HEK293T (cell line): ENCODE measurements around the gene MS4A1.

Experiments
- CTCF ChIA-PET: fragments of 350-600 bp; formaldehyde crosslinking; extraction: SDS; loops from one replicate; lab custom pipeline; 2021; ENCODE audit warnings: antibody characterized with exemption, inconsistent platforms; lab: Yijun Ruan, JAX
- POLR2A ChIA-PET: fragments of 350-600 bp; formaldehyde crosslinking; extraction: SDS; loops from one replicate; lab custom pipeline; 2020; ENCODE audit warnings: antibody characterized with exemption, inconsistent platforms; lab: Yijun Ruan, JAX
- DNase-seq: peaks from one replicate; pipeline ENCODE4 v3.0.0; 2012; ENCODE audit warnings: mixed read lengths; ENCODE audit errors: extremely low spot score
- ARNT ChIP-seq: fragments of 450-650 bp; IDR thresholded peaks from 2 replicates; pipeline ENCODE4 v1.6.1; 2017; ENCODE audit warnings: mild to moderate bottlenecking
- BHLHE40 ChIP-seq: fragments of 450-650 bp; IDR thresholded peaks from 2 replicates; pipeline ENCODE4 v1.6.1; 2016; ENCODE audit warnings: mild to moderate bottlenecking, moderate library complexity, borderline replicate concordance
- CTBP1 ChIP-seq: fragments of 450-650 bp; IDR thresholded peaks from 2 replicates; pipeline ENCODE4 v1.6.1; 2016; ENCODE audit warnings: borderline replicate concordance
- ELF4 ChIP-seq: fragments of 450-650 bp; IDR thresholded peaks from 2 replicates; pipeline ENCODE4 v1.6.1; 2017; ENCODE audit warnings: antibody characterized with exemption
- FOXA1 ChIP-seq: fragments of 450-650 bp; IDR thresholded peaks from 2 replicates; pipeline ENCODE4 v1.6.1; 2016; ENCODE audit warnings: mild to moderate bottlenecking
- FOXK2 ChIP-seq: fragments of 450-650 bp; IDR thresholded peaks from 2 replicates; pipeline ENCODE4 v1.6.1; 2016; ENCODE audit warnings: mild to moderate bottlenecking
- FOXM1 ChIP-seq: fragments of 450-650 bp; IDR thresholded peaks from 2 replicates; pipeline ENCODE4 v1.6.1; 2017; ENCODE audit warnings: mild to moderate bottlenecking, borderline replicate concordance
- HDGF ChIP-seq: fragments of 450-650 bp; IDR thresholded peaks from 2 replicates; pipeline ENCODE4 v1.6.1; 2017; ENCODE audit warnings: antibody characterized with exemption, borderline replicate concordance
- L3MBTL2 ChIP-seq: fragments of 450-650 bp; conservative IDR thresholded peaks from 2 replicates; pipeline ENCODE4 v1.6.1; 2016; ENCODE audit warnings: mild to moderate bottlenecking
- LEF1 ChIP-seq: fragments of 450-650 bp; IDR thresholded peaks from 2 replicates; pipeline ENCODE4 v1.6.1; 2017; ENCODE audit warnings: mild to moderate bottlenecking, borderline replicate concordance
- NFRKB ChIP-seq: fragments of 450-650 bp; IDR thresholded peaks from 2 replicates; pipeline ENCODE4 v1.6.1; 2016; ENCODE audit warnings: mild to moderate bottlenecking, moderate library complexity
- SP1 ChIP-seq: fragments of 450-650 bp; IDR thresholded peaks from 2 replicates; pipeline ENCODE4 v1.6.1; 2017
- SUZ12 ChIP-seq: fragments of 450-650 bp; IDR thresholded peaks from 2 replicates; pipeline ENCODE4 v1.6.1; 2016; ENCODE audit warnings: mild to moderate bottlenecking
- TARDBP ChIP-seq: fragments of 450-650 bp; IDR thresholded peaks from 2 replicates; pipeline ENCODE4 v1.6.1; 2016
- ZNF384 ChIP-seq: fragments of 450-650 bp; IDR thresholded peaks from 2 replicates; pipeline ENCODE4 v1.6.1; 2016
- TF ChIP-seq, protein P1 (sequence below): fragments of 450-650 bp; IDR thresholded peaks from 2 replicates; pipeline ENCODE4 v1.6.1; 2016

Gene MS4A1

DNA sequence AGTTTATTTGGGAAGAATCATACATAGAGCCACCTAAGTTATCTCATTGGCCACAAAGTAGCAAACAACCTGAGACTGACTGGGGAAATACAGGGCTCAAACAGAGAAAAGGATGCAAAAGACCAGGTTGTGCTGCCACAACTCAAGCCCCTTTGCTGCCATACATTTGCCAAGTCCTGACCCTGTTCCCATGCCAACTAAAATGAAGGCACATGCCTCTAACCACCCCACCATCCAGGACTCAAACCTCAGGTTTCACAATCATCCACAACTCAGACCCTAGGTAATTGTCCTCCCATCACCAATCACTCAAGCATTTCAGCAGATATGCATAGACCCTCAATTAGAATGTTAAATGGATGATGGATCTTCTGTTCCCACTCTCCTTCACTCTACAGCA lies 1.4 kb upstream of the MS4A1 start:
- ChIA-PET POLR2A (no interaction called here), CTCF (no interaction called here)
- DNase-seq: no peak
- no peak for TF ChIP-seq FOXK2
- no peak for TF ChIP-seq SP1
- no peak for TF ChIP-seq FOXA1
- no peak for TF ChIP-seq ELF4
- TF ChIP-seq CTBP1: no peak
- no peak for TF ChIP-seq HDGF
- TF ChIP-seq L3MBTL2: no peak
- no peak for TF ChIP-seq BHLHE40
- TF ChIP-seq SUZ12: no peak
- no peak for TF ChIP-seq LEF1

DNA sequence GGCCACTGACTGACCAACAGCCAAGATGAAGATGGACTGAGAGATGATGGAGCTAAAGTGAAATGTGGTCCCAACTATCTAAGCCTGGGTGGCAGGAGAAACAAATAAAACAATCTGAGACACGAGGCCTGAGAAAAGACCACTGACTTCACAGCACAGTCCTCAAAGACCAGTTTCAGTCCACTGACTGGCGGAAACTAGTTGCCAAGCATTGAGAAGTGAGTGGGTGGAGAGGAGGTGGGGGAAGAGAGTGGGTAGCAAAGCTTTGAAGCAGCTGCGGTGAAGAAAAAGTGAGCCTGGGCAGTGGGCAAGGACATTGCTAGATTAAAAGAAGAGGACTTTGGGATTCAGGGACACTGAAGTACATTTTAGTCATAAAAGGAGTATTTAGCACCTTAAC lies 1.9 kb downstream of the MS4A1 start:
- ChIA-PET CTCF (no interaction called here), POLR2A (no interaction called here)
- DNase-seq: no peak
- no peak for TF ChIP-seq ZNF384
- TF ChIP-seq, protein P1, sequence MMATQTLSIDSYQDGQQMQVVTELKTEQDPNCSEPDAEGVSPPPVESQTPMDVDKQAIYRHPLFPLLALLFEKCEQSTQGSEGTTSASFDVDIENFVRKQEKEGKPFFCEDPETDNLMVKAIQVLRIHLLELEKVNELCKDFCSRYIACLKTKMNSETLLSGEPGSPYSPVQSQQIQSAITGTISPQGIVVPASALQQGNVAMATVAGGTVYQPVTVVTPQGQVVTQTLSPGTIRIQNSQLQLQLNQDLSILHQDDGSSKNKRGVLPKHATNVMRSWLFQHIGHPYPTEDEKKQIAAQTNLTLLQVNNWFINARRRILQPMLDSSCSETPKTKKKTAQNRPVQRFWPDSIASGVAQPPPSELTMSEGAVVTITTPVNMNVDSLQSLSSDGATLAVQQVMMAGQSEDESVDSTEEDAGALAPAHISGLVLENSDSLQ: no peak

DNA sequence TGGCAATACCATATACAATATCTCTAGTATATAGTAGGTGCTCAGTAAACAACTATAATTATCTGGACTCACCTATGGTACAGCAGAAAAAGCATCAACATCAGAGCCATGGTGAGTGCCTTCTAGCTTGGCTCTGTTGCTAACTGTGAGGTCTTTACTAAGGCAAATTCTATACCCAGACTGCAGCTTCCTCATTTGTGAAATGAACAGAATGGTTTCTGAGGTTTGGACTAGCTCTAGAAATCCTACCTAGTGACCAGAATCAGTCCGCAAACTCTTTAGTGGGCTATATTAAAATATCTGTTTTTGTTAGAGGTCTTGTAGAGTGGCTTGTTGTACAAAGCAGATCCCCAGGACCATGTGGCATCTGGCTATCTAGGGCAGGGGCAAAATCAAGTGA lies 3.7 kb downstream of the MS4A1 start:
- POLR2A ChIA-PET: no interaction called here
- CTCF ChIA-PET: no interaction called here
- TF ChIP-seq ARNT: no peak
- no peak for TF ChIP-seq NFRKB
- no peak for TF ChIP-seq FOXK2
- TF ChIP-seq L3MBTL2: no peak
- TF ChIP-seq SP1: no peak
- no peak for DNase-seq

DNA sequence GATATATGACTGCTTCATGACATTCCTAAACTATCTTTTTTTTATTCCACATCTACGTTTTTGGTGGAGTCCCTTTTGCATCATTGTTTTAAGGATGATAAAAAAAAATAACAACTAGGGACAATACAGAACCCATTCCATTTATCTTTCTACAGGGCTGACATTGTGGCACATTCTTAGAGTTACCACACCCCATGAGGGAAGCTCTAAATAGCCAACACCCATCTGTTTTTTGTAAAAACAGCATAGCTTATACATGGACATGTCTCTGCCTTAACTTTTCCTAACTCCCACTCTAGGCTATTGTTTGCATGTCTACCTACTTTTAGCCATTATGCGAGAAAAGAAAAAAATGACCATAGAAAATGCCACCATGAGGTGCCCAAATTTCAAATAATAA lies 13.2 kb downstream of the MS4A1 start:
- POLR2A ChIA-PET: no interaction called here

DNA sequence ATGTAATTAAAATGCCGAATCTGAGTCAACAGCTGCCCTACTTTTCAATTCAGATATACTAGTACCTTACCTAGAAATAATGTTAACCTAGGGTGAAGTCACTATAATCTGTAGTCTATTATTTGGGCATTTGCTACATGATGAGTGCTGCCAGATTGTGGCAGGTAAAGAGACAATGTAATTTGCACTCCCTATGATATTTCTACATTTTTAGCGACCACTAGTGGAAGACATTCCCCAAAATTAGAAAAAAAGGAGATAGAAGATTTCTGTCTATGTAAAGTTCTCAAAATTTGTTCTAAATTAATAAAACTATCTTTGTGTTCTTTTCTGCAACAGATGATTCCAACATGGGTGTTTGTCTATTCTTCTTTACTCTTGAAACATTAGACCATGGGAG lies 14.1 kb downstream of the MS4A1 start:
- POLR2A ChIA-PET: no interaction called here
- TF ChIP-seq L3MBTL2 (no peak), ZNF384 (no peak), LEF1 (no peak), ARNT (no peak)

More for the DNA sequence above, 13.2 kb downstream of the MS4A1 start:
- CTCF ChIA-PET: no interaction called here
- no peak for TF ChIP-seq CTBP1
- no peak for TF ChIP-seq ELF4
- TF ChIP-seq, protein P1: no peak
- no peak for TF ChIP-seq SP1
- TF ChIP-seq ARNT: no peak
- TF ChIP-seq TARDBP: no peak
- TF ChIP-seq FOXM1: no peak
- TF ChIP-seq L3MBTL2: no peak
- TF ChIP-seq LEF1: no peak
- no peak for TF ChIP-seq ZNF384
- no peak for TF ChIP-seq SUZ12
- no peak for DNase-seq

DNA sequence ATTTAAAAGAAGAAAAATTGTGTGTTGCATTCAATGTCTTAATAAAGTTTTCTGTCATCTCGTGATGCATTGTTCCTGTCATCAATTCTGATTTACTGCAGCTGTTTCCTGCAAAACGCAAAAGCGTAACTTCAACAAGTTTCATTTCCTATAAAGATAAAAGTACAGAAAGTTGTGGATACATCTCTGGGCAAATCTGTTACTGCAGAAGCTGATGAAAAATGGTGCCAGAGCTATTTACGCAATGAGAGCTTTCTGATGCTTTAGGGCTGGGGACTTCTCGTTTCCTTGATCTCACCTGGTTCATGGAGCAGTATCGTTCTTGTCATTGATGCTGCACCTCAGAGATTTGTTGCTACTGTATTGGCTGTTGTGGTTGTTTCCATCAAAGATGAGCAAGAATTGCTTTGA lies 21.4 kb downstream of the MS4A1 start:
- DNase-seq: no peak
- no peak for TF ChIP-seq SP1
- TF ChIP-seq, protein P1: no peak
- no peak for TF ChIP-seq HDGF
- no peak for TF ChIP-seq L3MBTL2
- no peak for TF ChIP-seq FOXM1
- TF ChIP-seq BHLHE40: no peak
- no peak for TF ChIP-seq ZNF384
- no peak for TF ChIP-seq NFRKB
- TF ChIP-seq SUZ12: no peak
- TF ChIP-seq ARNT: no peak
- TF ChIP-seq LEF1: no peak
- no peak for TF ChIP-seq ELF4
- ChIA-PET POLR2A (no interaction called here), CTCF (no interaction called here)

More for the DNA sequence above, 14.1 kb downstream of the MS4A1 start:
- CTCF ChIA-PET: no interaction called here
- no peak for DNase-seq

DNA sequence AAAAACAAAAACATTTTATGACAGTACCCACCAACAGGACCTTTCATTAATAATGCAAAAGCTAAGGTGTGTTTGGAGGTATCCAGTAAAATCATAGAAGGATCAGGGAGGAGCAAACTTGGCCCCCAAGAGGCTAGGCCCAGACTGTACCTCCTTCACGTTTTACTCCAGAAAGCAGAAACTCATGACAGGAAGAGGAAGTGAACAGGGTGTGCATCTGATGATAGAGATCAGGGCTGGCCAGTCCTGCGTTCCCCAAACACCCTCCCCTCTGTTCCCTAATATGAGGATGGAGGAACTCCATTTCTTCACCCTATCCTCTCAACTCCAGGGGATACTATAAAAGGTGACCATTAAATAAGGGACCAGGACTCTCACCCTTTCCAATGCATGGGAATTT lies 26.7 kb downstream of the MS4A1 start:
- POLR2A ChIA-PET: no interaction called here
- no peak for DNase-seq
- no peak for TF ChIP-seq FOXA1
- TF ChIP-seq BHLHE40: no peak
- TF ChIP-seq CTBP1: no peak
- no peak for TF ChIP-seq TARDBP
- TF ChIP-seq, protein P1: no peak
- TF ChIP-seq NFRKB: no peak
- no peak for TF ChIP-seq SUZ12
- TF ChIP-seq HDGF: no peak
- CTCF ChIA-PET: no interaction called here
